ENCODE data around the gene SYTL3. TPM values are rescaled to one million over a fixed set of nuclear protein-coding genes. Genes with fewer than 3 reads are reported as not detected.

SYTL3 gene
- total and polyA plus RNA-seq, 9 of the 15 experiments (the other 6 are each of a cell fraction or from before 2014, with no cell fraction given), result 0.04 to 0.46 (median 0.17) TPM; not detected in 1

- Histone ChIP-seq H3K4me1 (replicated peaks in 1 of 2; ENCODE audit: control insufficient read depth in 2 of 2, insufficient read depth in 2 of 2, low read length in 2 of 2) (peaks cover 0 to 12% of the 10 kb centered on the region in 2 experiments; a peak in 3 of 5 replicates), H2AFZ (ENCODE audit: low read depth, low read length) (no peak overlapping the region), H3K79me2 (ENCODE audit: control insufficient read depth, insufficient read depth, low read length) (no peaks in the 10 kb centered on the region), H3K4me2 (ENCODE audit: insufficient read depth, low read length) (no peak overlapping the region), H3K9me3 (replicated peaks; ENCODE audit: control insufficient read depth, insufficient read depth, low read depth, low read length) (no peaks in the 10 kb centered on the region), H3K9ac (ENCODE audit: insufficient read depth in 1 of 2, low read depth in 2 of 2, low read length in 2 of 2) (no peak overlapping the region), H3K27me3 (ENCODE audit: control insufficient read depth in 2 of 2, insufficient read depth in 2 of 2, low read length in 2 of 2) (no peaks in the 10 kb centered on the region), H4K20me1 (replicated peaks; ENCODE audit: control insufficient read depth, insufficient read depth, low read length) (no peaks in the 10 kb centered on the region), H3K4me3 (no peak overlapping the region), H3K27ac (ENCODE audit: extremely low read depth, low read depth, low read length) (no peak overlapping the region), H3K36me3 (ENCODE audit: control insufficient read depth, insufficient read depth, low read length) (peaks cover 90% of the 10 kb centered on the region), H3K9me1 (ENCODE audit: control insufficient read depth, insufficient read depth, low read length) (no peaks in the 10 kb centered on the region)
- WGBS (ENCODE audit: insufficient coverage, low coverage, missing lambda C conversion rate), result 92% methylated on average over 15 of the region's 15 CpGs
- ATAC-seq, result no peak
- in situ Hi-C loops (cut with MboI) (no loop called here), intact Hi-C loops (cut with micrococcal nuclease) (no loop called here)
- no peak for FAIRE-seq
- BruUV-seq (replicated peaks), result no TSS peak
- ChIA-PET POLR2A (interaction anchor here (0.8 kb wide), 1 partner anchor 460 kb away, joined by 3 read pairs; no protein-coding TSS in a partner anchor), CTCF (ENCODE audit: low intra/inter-chr PET ratio) (interaction anchor here (0.6 kb wide), 1 partner anchor 19 kb away, joined by 4 read pairs; the partner anchor contains the start of gene DYNLT1)
- TF ChIP-seq KLF10 (CRISPR knock-in tag; IDR thresholded peaks at IDR 0.05) (no peak), EP300 (IDR thresholded peaks at IDR 0.05; ENCODE audit: low read length) (no peak), YY1 (IDR thresholded peaks at IDR 0.05; ENCODE audit: borderline replicate concordance in 1 of 3, control insufficient read depth in 1 of 3, extremely low read depth in 1 of 3, insufficient read depth in 3 of 3, insufficient read length in 1 of 3, insufficient replicate concordance in 2 of 3, low read depth in 1 of 3, low read length in 2 of 3) (no peak), ZNF174 (CRISPR knock-in tag; IDR thresholded peaks at IDR 0.05) (no peak)
- no peak for DNase-seq (ENCODE audit: extremely low read depth in 1 of 4, low spot score in 3 of 4)
These were observed 24.0 kb upstream of the SYTL3 start for GRCh38 chr6:158625881-158626305.

Data from K562 (cell line).